ENCODE data around the gene ZBTB22. TPM values are rescaled to one million over a fixed set of nuclear protein-coding genes. Genes with fewer than 3 reads are reported as not detected.
"Not testable (repeated sequence)": the region's sequence is repeated elsewhere in the genome, so short reads cannot be mapped to it uniquely, and the experiment has no call there.

ZBTB22 gene
- total RNA-seq, 1 donor from 2014 or later: 14.3 TPM

- intact Hi-C loops (cut with micrococcal nuclease): loop anchor here (1.0 to 10.0 kb wide), 5 partner anchors 12 to 432 kb away; partner anchors contain the start of genes CUTA, PFDN6, PHF1 and PSMB8
- no peaks in the 10 kb centered on the region for H3K9me3 Mint-ChIP-seq
Measured at GRCh38 chr6:33276864-33277662, 40.5 kb downstream of the ZBTB22 start, which contains the start of gene B3GALT4. Gene B3GALT4, plus strand, starts transcription at chr6:33277123. Its CDS starts 297 bp downstream, at chr6:33277420.

GRCh38 chr6:33276581-33276863, 41.0 kb downstream of the ZBTB22 start:
- H3K36me3 Mint-ChIP-seq (ENCODE audit: low read depth): peaks cover 80% of the 10 kb centered on the region
- peaks cover 58% of the 10 kb centered on the region for H3K4me1 Mint-ChIP-seq
- intact Hi-C loops (cut with micrococcal nuclease): loop anchor here (10.0 kb wide), 2 partner anchors 138 to 432 kb away; partner anchors contain the start of genes CUTA, PHF1 and PSMB8

More at GRCh38 chr6:33276864-33277662, 40.5 kb downstream of the ZBTB22 start, which contains the start of gene B3GALT4:
- Mint-ChIP-seq H3K27ac (peak within 1 kb of the TSS; percentile 91), H3K27me3 (no peaks in the 10 kb centered on the region), H3K36me3 (ENCODE audit: low read depth) (peaks cover 77% of the 10 kb centered on the region), H3K4me1 (peaks cover 56% of the 10 kb centered on the region), H3K4me3 (peak within 1 kb of the TSS; percentile 94)
- peak; percentile 94 for DNase-seq

GRCh38 chr6:33275795-33276580, 41.6 kb downstream of the ZBTB22 start:
- H3K9me3 Mint-ChIP-seq, DNase-seq, H3K27me3 Mint-ChIP-seq: not testable (repeated sequence)
- peak overlapping the region; percentile 94 for H3K4me3 Mint-ChIP-seq
- intact Hi-C loops (cut with micrococcal nuclease): loop anchor here (10.0 kb wide), 2 partner anchors 139 to 431 kb away; partner anchors contain the start of genes CUTA, PHF1 and PSMB8
- H3K27ac Mint-ChIP-seq: peak overlapping the region; percentile 87
- H3K4me1 Mint-ChIP-seq: peaks cover 61% of the 10 kb centered on the region
- peaks cover 76% of the 10 kb centered on the region for H3K36me3 Mint-ChIP-seq (ENCODE audit: low read depth)

More at GRCh38 chr6:33276581-33276863, 41.0 kb downstream of the ZBTB22 start:
- peak overlapping the region; percentile 87 for H3K27ac Mint-ChIP-seq
- DNase-seq: no peak
- no peaks in the 10 kb centered on the region for H3K9me3 Mint-ChIP-seq
- peak overlapping the region; percentile 94 for H3K4me3 Mint-ChIP-seq
- H3K27me3 Mint-ChIP-seq: no peaks in the 10 kb centered on the region

- no peak for DNase-seq
- Mint-ChIP-seq H3K27me3 (no peaks in the 10 kb centered on the region), H3K4me1 (peaks cover 67% of the 10 kb centered on the region), H3K36me3 (ENCODE audit: low read depth) (peaks cover 74% of the 10 kb centered on the region), H3K9me3 (no peaks in the 10 kb centered on the region), H3K27ac (peak overlapping the region; percentile 82), H3K4me3 (peak overlapping the region; percentile 94)
- intact Hi-C loops (cut with micrococcal nuclease): loop anchor here (10.0 kb wide), 2 partner anchors 141 to 429 kb away; partner anchors contain the start of genes CUTA, PHF1 and PSMB8
Measured at GRCh38 chr6:33273924-33274902, 43.3 kb downstream of the ZBTB22 start.

- H3K9me3 Mint-ChIP-seq: no peaks in the 10 kb centered on the region
- intact Hi-C loops (cut with micrococcal nuclease): loop anchor here (10.0 kb wide), 2 partner anchors 141 to 429 kb away; partner anchors contain the start of genes CUTA, PHF1 and PSMB8
- no peaks in the 10 kb centered on the region for H3K27me3 Mint-ChIP-seq
- peaks cover 64% of the 10 kb centered on the region for H3K4me1 Mint-ChIP-seq
- DNase-seq: no peak
- peak overlapping the region; percentile 98 for H3K27ac Mint-ChIP-seq
- H3K36me3 Mint-ChIP-seq (ENCODE audit: low read depth): peaks cover 75% of the 10 kb centered on the region
- peak overlapping the region; percentile 94 for H3K4me3 Mint-ChIP-seq
Measured at GRCh38 chr6:33273129-33273923, 44.2 kb downstream of the ZBTB22 start.

GRCh38 chr6:33272275-33273128, 45.0 kb downstream of the ZBTB22 start:
- H3K36me3 Mint-ChIP-seq (ENCODE audit: low read depth): peaks cover 78% of the 10 kb centered on the region
- H3K27me3 Mint-ChIP-seq: no peaks in the 10 kb centered on the region
- peak overlapping the region; percentile 98 for H3K27ac Mint-ChIP-seq
- DNase-seq: no peak
- intact Hi-C loops (cut with micrococcal nuclease): loop anchor here (10.0 kb wide), 2 partner anchors 142 to 428 kb away; partner anchors contain the start of genes CUTA, PHF1 and PSMB8
- H3K4me3 Mint-ChIP-seq: peak overlapping the region; percentile 94
- H3K4me1 Mint-ChIP-seq: peaks cover 58% of the 10 kb centered on the region
- no peaks in the 10 kb centered on the region for H3K9me3 Mint-ChIP-seq

- Mint-ChIP-seq H3K36me3 (ENCODE audit: low read depth) (peaks cover 80% of the 10 kb centered on the region), H3K9me3 (no peaks in the 10 kb centered on the region), H3K27me3 (no peaks in the 10 kb centered on the region), H3K4me3 (peak within 1 kb of the TSS; percentile 94), H3K4me1 (peaks cover 54% of the 10 kb centered on the region), H3K27ac (peak within 1 kb of the TSS; percentile 98)
- peak; percentile 97 for DNase-seq
- intact Hi-C loops (cut with micrococcal nuclease): loop anchor here (1.0 to 10.0 kb wide), 9 partner anchors 18 to 1409 kb away; partner anchors contain the start of genes CUTA, NEU1, PFDN6 and PHF1
Measured at GRCh38 chr6:33271468-33272274, 45.9 kb downstream of the ZBTB22 start, which contains the start of the genes RPS18 and VPS52. Gene RPS18, plus strand, starts transcription at chr6:33272075. Its CDS starts 45 bp downstream, at chr6:33272120. Gene VPS52, minus strand, starts transcription at chr6:33271876. Its CDS starts 201 bp downstream, at chr6:33271675.

- Mint-ChIP-seq H3K27me3 (no peaks in the 10 kb centered on the region), H3K36me3 (ENCODE audit: low read depth) (peaks cover 80% of the 10 kb centered on the region), H3K9me3 (no peaks in the 10 kb centered on the region), H3K4me3 (peak overlapping the region; percentile 94), H3K4me1 (peaks cover 48% of the 10 kb centered on the region), H3K27ac (peak overlapping the region; percentile 98)
- no peak for DNase-seq
- intact Hi-C loops (cut with micrococcal nuclease): loop anchor here (1.0 to 10.0 kb wide), 9 partner anchors 18 to 1408 kb away; partner anchors contain the start of genes CUTA, NEU1, PFDN6 and PHF1
Measured at GRCh38 chr6:33271117-33271467, 46.5 kb downstream of the ZBTB22 start.
